Small intestine (tissue), 7 donors: Measurements from ENCODE around the gene SLC9A3. TPM values are rescaled to one million over a fixed set of nuclear protein-coding genes. Genes with fewer than 3 reads are reported as not detected.
A peak's percentile ranks its signal among the peaks of the same experiment; 100 is the strongest.

Experiments used
- DNase-seq, 2 donors: peaks; one replicate each; pipeline versions ENCODE4 v3.0.0 to v3.0.0-alpha.2; 2013
- FAIRE-seq: peaks from 2 replicates; lab custom pipeline; 2012; peaks lifted over from hg19 to GRCh38; lab: Jason Lieb, UNC
- H3K27ac ChIP-seq, 3 donors: one replicate each; pipeline ENCODE4 v1.5.1; 2013; ENCODE audit warnings: low read length in 2 of 3, mild to moderate bottlenecking in 2 of 3, control low read depth in 1 of 3, inconsistent platforms in 1 of 3, low read depth in 1 of 3, moderate library complexity in 1 of 3
- H3K27me3 ChIP-seq, 3 donors: one replicate each; pipeline ENCODE4 v1.6.1; 2013; ENCODE audit warnings: low read length in 3 of 3, inconsistent platforms in 1 of 3; ENCODE audit not compliant: control insufficient read depth in 3 of 3, insufficient read depth in 3 of 3
- H3K36me3 ChIP-seq, 3 donors: one replicate each; pipeline ENCODE4 v1.6.1; 2013; ENCODE audit warnings: low read length in 3 of 3, inconsistent platforms in 1 of 3, low read depth in 1 of 3, mild to moderate bottlenecking in 1 of 3, moderate library complexity in 1 of 3; ENCODE audit not compliant: control insufficient read depth in 3 of 3, insufficient read depth in 2 of 3
- H3K4me1 ChIP-seq, 3 donors: one replicate each; pipeline ENCODE4 v1.6.1; 2013; ENCODE audit warnings: low read length in 2 of 3, inconsistent platforms in 1 of 3, low read depth in 1 of 3, mild to moderate bottlenecking in 1 of 3, moderate library complexity in 1 of 3; ENCODE audit not compliant: control insufficient read depth in 3 of 3, insufficient read depth in 2 of 3
- H3K4me3 ChIP-seq, 3 donors: one replicate each; pipeline ENCODE4 v1.5.1; 2013; ENCODE audit warnings: low read length in 3 of 3, control low read depth in 1 of 3, inconsistent platforms in 1 of 3, low read depth in 1 of 3, mild to moderate bottlenecking in 1 of 3, moderate library complexity in 1 of 3
- H3K9me3 ChIP-seq, 2 donors: one replicate each; pipeline ENCODE4 v1.6.1; 2013; ENCODE audit warnings: low read depth in 1 of 2, low read length in 1 of 2; ENCODE audit not compliant: control insufficient read depth in 2 of 2, insufficient read depth in 1 of 2
- WGBS, 3 donors: extraction: QIAGEN DNeasy Blood & Tissue Kit; methylation state at CpG; one replicate each; pipeline ENCODE4 v1.1.7; 2013; 5-methylcytosine and 5-hydroxymethylcytosine counted together
- polyA plus RNA-seq, 4 donors: library from polyadenylated mRNA; stranded (reverse) in 3 of 4; unstranded in 1 of 4; fragments of 200-250 nt in 3 of 4; fragments of 120-200 nt in 1 of 4; gene quantifications; one replicate each; pipeline versions ENCODE4 v1.2.1 to v1.2.3, GENCODE V29; 2013
- donor health status: healthy with polysubstance abuse.
- donor health status: control.
- donor health status: control.
- donor health status: Bipolar disorder and iron deficiency.
- donor health status: healthy.

Gene SLC9A3
- polyA plus RNA-seq, 4 donors: 24.1 to 178 (median 50.3) TPM

DNA sequence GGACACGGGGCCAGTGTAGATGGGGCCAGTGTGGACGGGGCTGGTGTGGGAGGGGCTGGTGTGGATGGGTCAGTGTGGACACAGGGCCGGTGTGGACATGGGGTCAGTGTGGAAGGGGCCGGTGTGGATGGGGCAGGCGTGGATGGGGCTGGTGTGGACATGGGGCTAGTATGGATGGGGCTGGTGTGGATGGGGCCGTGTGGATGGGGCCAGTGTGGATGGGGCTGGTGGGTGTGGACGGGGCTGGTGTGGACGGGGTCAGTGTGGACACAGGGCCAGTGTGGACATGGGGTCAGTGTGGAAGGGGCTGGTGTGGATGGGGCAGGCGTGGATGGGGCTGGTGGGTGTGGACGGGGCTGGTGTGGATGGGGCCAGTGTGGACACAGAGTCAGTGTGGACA lies 23.8 kb downstream of the SLC9A3 start:
- peaks cover 0 to 12% of the 10 kb centered on the region in 2 donors for H3K9me3 ChIP-seq
- H3K4me3 ChIP-seq: peak overlapping the region in 1 of 3 donors; percentile 13
- peaks cover 0 to 5% (median 3%) of the 10 kb centered on the region in 3 donors for H3K27me3 ChIP-seq
- DNase-seq (no peak), FAIRE-seq (no peak)
- peaks cover 0 to 80% (median 5%) of the 10 kb centered on the region in 3 donors for H3K36me3 ChIP-seq
- peak overlapping the region in 2 of 3 donors; percentile 58 to 73 for H3K27ac ChIP-seq
- WGBS, 3 donors: 83 to 94% (median 91%) methylated on average over 10 of the region's 10 CpGs
- H3K4me1 ChIP-seq: peaks cover 2 to 56% (median 4%) of the 10 kb centered on the region in 3 donors

- Histone ChIP-seq H3K36me3 (peaks cover 0 to 82% (median 5%) of the 10 kb centered on the region in 3 donors), H3K4me3 (peak overlapping the region in 1 of 3 donors; percentile 13), H3K27me3 (peaks cover 0 to 5% (median 3%) of the 10 kb centered on the region in 3 donors), H3K27ac (peak overlapping the region in 2 of 3 donors; percentile 58 to 73), H3K9me3 (peaks cover 0 to 12% of the 10 kb centered on the region in 2 donors), H3K4me1 (peaks cover 2 to 51% (median 4%) of the 10 kb centered on the region in 3 donors)
- WGBS, 3 donors: 62 to 80% (median 66%) methylated on average over 32 of the region's 32 CpGs
- FAIRE-seq (no peak), DNase-seq (peak; percentile 85 to 87)
Observed at GRCh38 chr5:499233-500209, 24.7 kb downstream of the SLC9A3 start.

DNA sequence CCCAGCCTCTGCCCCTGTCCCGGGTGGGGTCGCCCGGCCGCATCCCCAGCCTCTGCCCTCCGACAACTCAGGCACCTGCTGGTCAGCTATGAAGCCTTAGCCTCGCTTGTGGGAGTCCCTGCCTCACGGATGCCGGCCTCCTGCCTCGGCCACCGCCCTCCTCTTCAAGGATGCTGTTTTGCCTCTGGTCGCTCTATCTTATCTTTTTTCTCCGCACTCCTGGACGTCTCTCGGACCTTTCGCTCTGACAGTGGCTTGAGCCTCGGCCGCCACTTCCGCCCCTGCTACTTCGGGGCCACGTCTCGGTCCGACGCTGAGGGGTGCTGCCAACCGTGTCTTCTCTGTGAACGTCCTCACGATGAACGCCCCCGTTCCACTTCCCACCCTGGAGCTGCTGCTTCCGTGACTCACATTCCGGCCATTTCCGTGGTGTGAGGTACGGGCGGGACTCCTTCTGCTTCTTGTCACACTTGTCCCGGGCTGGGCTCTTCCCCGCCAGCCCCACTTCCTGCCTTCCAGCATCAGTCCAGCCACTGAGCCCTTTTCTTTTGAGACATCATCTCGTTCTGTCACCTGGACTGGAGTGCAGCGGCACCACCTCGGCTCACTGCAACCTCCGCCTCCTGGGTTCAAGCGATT lies 26.3 kb downstream of the SLC9A3 start:
- WGBS, 3 donors: 73 to 81% (median 76%) methylated on average over 36 to 40 of the region's 40 CpGs
- Histone ChIP-seq H3K36me3 (peaks cover 0 to 83% (median 3%) of the 10 kb centered on the region in 3 donors), H3K4me3 (no peak overlapping the region), H3K4me1 (peaks cover 2 to 53% (median 4%) of the 10 kb centered on the region in 3 donors), H3K27ac (no peak overlapping the region), H3K27me3 (peaks cover 0 to 7% (median 3%) of the 10 kb centered on the region in 3 donors), H3K9me3 (peaks cover 0 to 12% of the 10 kb centered on the region in 2 donors)
- no peak for FAIRE-seq
- no peak for DNase-seq

DNA sequence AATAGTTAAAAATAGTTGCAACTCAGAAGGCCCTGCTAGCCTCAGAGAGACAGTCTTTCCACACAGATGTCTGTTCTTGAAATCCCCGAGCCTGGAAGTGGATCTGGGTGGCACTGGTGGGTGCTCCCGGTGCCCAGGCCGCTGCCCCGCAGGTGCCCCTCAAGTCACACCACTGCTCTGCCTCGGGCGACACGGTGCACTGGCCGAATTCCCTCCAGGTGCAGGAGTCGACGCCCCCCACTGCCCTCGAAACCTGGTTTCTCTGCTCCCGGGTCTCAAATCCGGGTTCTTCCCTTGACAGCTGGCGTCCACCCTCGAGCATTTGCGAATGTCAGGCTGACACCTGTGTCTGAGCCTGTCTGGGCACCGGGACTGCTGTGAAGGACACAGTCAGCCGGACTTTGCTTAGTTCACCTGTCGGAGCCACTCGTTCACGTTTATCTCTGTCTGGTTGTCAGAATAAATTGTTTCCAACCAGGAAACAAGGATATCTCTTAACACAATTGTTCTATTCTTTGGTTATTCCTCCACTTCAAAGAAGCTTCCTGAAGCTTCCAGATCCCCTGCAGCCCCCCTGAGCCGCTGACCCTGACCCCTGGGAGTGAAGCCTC lies 27.1 kb downstream of the SLC9A3 start:
- Histone ChIP-seq H3K4me3 (no peak overlapping the region), H3K27me3 (peaks cover 0 to 11% (median 2%) of the 10 kb centered on the region in 3 donors), H3K36me3 (peaks cover 0 to 82% (median 3%) of the 10 kb centered on the region in 3 donors), H3K4me1 (peaks cover 2 to 56% (median 4%) of the 10 kb centered on the region in 3 donors), H3K27ac (no peak overlapping the region), H3K9me3 (peaks cover 0 to 6% of the 10 kb centered on the region in 2 donors)
- FAIRE-seq (no peak), DNase-seq (peak; percentile 40 to 63)
- 16 to 58% (median 35%) methylated on average over 22 of the region's 22 CpGs for WGBS, 3 donors

DNA sequence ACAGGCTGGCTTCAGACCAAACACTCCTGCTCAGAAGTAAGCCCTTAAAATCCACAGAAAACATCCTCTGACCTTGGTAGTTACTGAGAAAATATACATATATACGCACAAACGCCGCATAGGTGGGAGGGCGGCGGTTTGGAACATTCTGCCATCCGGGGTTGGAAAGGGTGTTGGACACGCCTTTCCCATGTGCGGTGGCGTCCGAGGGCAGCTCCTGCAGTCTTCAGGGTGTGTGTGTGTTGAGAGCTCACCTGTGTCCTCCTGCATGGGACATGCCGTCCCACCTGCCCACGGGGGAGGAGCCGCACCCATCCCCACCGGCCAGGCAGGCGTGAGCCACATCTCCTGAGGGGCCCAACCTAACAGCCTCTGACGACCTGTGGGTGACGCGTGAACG lies 28.2 kb downstream of the SLC9A3 start:
- no peak overlapping the region for H3K27ac ChIP-seq
- H3K27me3 ChIP-seq: peaks cover 0 to 11% (median 0%) of the 10 kb centered on the region in 3 donors
- H3K4me1 ChIP-seq: peaks cover 2 to 48% (median 4%) of the 10 kb centered on the region in 3 donors
- 69 to 83% (median 75%) methylated on average over 19 of the region's 19 CpGs for WGBS, 3 donors
- H3K36me3 ChIP-seq: peaks cover 0 to 78% (median 4%) of the 10 kb centered on the region in 3 donors
- H3K4me3 ChIP-seq: no peak overlapping the region
- FAIRE-seq: no peak
- H3K9me3 ChIP-seq: peaks cover 0 to 3% of the 10 kb centered on the region in 2 donors
- DNase-seq: no peak

DNA sequence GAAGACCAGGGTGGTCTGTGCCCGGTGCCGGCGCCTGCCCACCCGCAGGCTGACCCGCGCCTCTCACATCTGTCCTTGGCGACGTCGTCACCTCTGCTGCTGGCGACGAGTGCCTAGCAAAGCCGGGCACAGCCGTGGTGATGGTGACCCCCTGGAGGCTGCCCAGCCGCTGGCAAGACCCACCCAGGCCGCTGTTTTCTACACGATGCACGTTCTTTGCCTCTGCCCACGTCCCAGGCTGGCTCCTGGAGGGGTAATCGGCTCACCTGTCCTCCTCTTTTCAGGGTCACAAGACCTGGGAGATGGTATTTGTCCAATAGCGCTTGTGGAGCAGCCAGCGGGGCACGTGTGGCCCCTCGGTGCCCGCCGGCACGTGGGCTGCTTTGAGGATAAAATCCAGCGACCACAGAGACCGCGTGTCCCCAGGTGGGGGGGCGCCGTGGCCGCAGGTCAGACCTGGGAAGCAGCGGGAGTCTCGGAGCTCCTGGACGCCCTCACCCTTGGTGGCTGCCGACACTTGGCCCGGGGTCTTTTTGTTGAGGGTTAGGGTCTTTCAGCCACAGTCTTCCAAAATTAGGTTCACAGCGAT lies 29.5 kb downstream of the SLC9A3 start:
- Histone ChIP-seq H3K27me3 (peaks cover 0 to 11% (median 0%) of the 10 kb centered on the region in 3 donors), H3K36me3 (peaks cover 0 to 80% (median 9%) of the 10 kb centered on the region in 3 donors), H3K4me1 (peaks cover 2 to 36% (median 4%) of the 10 kb centered on the region in 3 donors), H3K9me3 (peaks cover 0 to 3% of the 10 kb centered on the region in 2 donors), H3K4me3 (no peak overlapping the region), H3K27ac (no peak overlapping the region)
- 88 to 93% (median 90%) methylated on average over 36 to 38 of the region's 38 CpGs for WGBS, 3 donors
- FAIRE-seq (no peak), DNase-seq (no peak)

GRCh38 chr5:493758-494157 lies 30.5 kb downstream of the SLC9A3 start:
- peaks cover 0 to 81% (median 9%) of the 10 kb centered on the region in 3 donors for H3K36me3 ChIP-seq
- FAIRE-seq (no peak), DNase-seq (no peak)
- H3K27ac ChIP-seq: no peak overlapping the region
- no peak overlapping the region for H3K4me3 ChIP-seq
- H3K9me3 ChIP-seq: peaks cover 0 to 3% of the 10 kb centered on the region in 2 donors
- WGBS, 3 donors: 43 to 59% (median 46%) methylated on average over 13 of the region's 13 CpGs
- H3K4me1 ChIP-seq: peaks cover 0 to 26% (median 2%) of the 10 kb centered on the region in 3 donors
- H3K27me3 ChIP-seq: peaks cover 0 to 11% (median 2%) of the 10 kb centered on the region in 3 donors
